Measurements from ENCODE around the gene MITF.

GRCh38 chr3:69770976-69771634 lies 31.8 kb downstream of the MITF start:
- no peak for TF ChIP-seq CTCF (IDR thresholded peaks at IDR 0.05)
- TF ChIP-seq POLR2A (IDR thresholded peaks at IDR 0.05): no peak

Data from right lobe of liver (tissue), 4 donors.